BLaER1 treated with 17β-estradiol and CSF1 and Interleukin-3, amounts not matched to agents 10 nM and 100 nM (cell line): ENCODE results near the gene PALM3.
A peak's percentile ranks its signal among the peaks of the same experiment; 100 is the strongest.

ENCODE experiments used
- H3K27ac ChIP-seq, 11 experiments: shearing (Covaris generic); formaldehyde crosslinking; 2 replicates each; pipeline ENCODE4 v1.8.1; 2022
- H3K27me3 ChIP-seq, 11 experiments: shearing (Covaris generic); formaldehyde crosslinking; 2 replicates each; pipeline ENCODE4 v1.8.1; 2022
- H3K36me3 ChIP-seq, 11 experiments: shearing (Covaris generic); formaldehyde crosslinking; 2 replicates each; pipeline ENCODE4 v1.8.1; 2022
- H3K4me1 ChIP-seq, 10 experiments: shearing (Covaris generic); formaldehyde crosslinking; 2 replicates each; pipeline ENCODE4 v1.8.1; 2022
- H3K4me2 ChIP-seq, 11 experiments: shearing (Covaris generic); formaldehyde crosslinking; 2 replicates each; pipeline ENCODE4 v1.8.1; 2022
- H3K4me3 ChIP-seq, 10 experiments: shearing (Covaris generic); formaldehyde crosslinking; 2 replicates each; pipeline ENCODE4 v1.8.1; 2022
- H3K9ac ChIP-seq, 11 experiments: shearing (Covaris generic); formaldehyde crosslinking; 2 replicates each; pipeline ENCODE4 v1.8.1; 2022
- H3K9me3 ChIP-seq, 11 experiments: shearing (Covaris generic); formaldehyde crosslinking; replicated peaks in 1 of 11; 2 replicates each; pipeline ENCODE4 v1.8.1; 2022
- H4K20me1 ChIP-seq, 11 experiments: shearing (Covaris generic); formaldehyde crosslinking; 2 replicates each; pipeline ENCODE4 v1.8.1; 2022
- Cebpa-rat ChIP-seq, 11 experiments: shearing (Covaris generic); IDR thresholded peaks; 2 replicates each; pipeline ENCODE4 v1.8.1; 2022

PALM3 gene

GRCh38 chr19:14061751-14062557 is at the start of gene PALM3:
Gene PALM3, minus strand, starts transcription at chr19:14062076. Its CDS starts 96 bp downstream, at chr19:14061980.
- Histone ChIP-seq H4K20me1 (peaks cover 0 to 1% (median 0%) of the 10 kb centered on the region in 11 experiments; a peak in 2 of 22 replicates), H3K36me3 (no peaks in the 10 kb centered on the region), H3K9me3 (no peaks in the 10 kb centered on the region), H3K4me2 (peak within 1 kb of the TSS in 6 of 11 experiments; percentile 11 to 58 (median 34); a peak in 9 of 22 replicates), H3K9ac (peak within 1 kb of the TSS in 2 of 11 experiments; percentile 15 to 16; a peak in 2 of 22 replicates), H3K4me1 (peaks cover 10 to 38% (median 19%) of the 10 kb centered on the region in 10 experiments; a peak in 19 of 20 replicates), H3K4me3 (no peak within 1 kb of the TSS), H3K27ac (no peak within 1 kb of the TSS), H3K27me3 (peaks cover 23 to 50% (median 35%) of the 10 kb centered on the region in 11 experiments)
- no peak for TF ChIP-seq Cebpa-rat (IDR thresholded peaks at IDR 0.05)

GRCh38 chr19:14111486-14111885 is 49.6 kb upstream of the PALM3 start:
- H3K9me3 ChIP-seq: no peaks in the 10 kb centered on the region
- peaks cover 3 to 51% (median 25%) of the 10 kb centered on the region in 11 experiments; a peak in 20 of 22 replicates for H3K36me3 ChIP-seq
- H4K20me1 ChIP-seq: peaks cover 32 to 86% (median 64%) of the 10 kb centered on the region in 11 experiments; a peak in 20 of 22 replicates
- no peak overlapping the region for H3K4me2 ChIP-seq
- no peak overlapping the region for H3K4me3 ChIP-seq
- H3K4me1 ChIP-seq: peaks cover 42 to 59% (median 53%) of the 10 kb centered on the region in 10 experiments
- no peak for TF ChIP-seq Cebpa-rat (IDR thresholded peaks at IDR 0.05)
- H3K27me3 ChIP-seq: no peaks in the 10 kb centered on the region
- 0 out of 22 replicates have a peak overlapping the region, but pooled peaks of 1 of the 11 experiments have one; percentile 29 for H3K9ac ChIP-seq
- H3K27ac ChIP-seq: no peak overlapping the region

GRCh38 chr19:14110650-14111049 is 48.8 kb upstream of the PALM3 start:
- H3K9me3 ChIP-seq: no peaks in the 10 kb centered on the region
- H3K4me3 ChIP-seq: no peak overlapping the region
- no peak overlapping the region for H3K27ac ChIP-seq
- H3K9ac ChIP-seq: no peak overlapping the region
- peaks cover 12 to 60% (median 33%) of the 10 kb centered on the region in 11 experiments; a peak in 21 of 22 replicates for H3K36me3 ChIP-seq
- peaks cover 32 to 85% (median 64%) of the 10 kb centered on the region in 11 experiments; a peak in 20 of 22 replicates for H4K20me1 ChIP-seq
- no peak overlapping the region for H3K4me2 ChIP-seq
- no peak for TF ChIP-seq Cebpa-rat (IDR thresholded peaks at IDR 0.05)
- no peaks in the 10 kb centered on the region for H3K27me3 ChIP-seq
- H3K4me1 ChIP-seq: peaks cover 34 to 50% (median 44%) of the 10 kb centered on the region in 10 experiments

GRCh38 chr19:14107581-14108461 is 45.9 kb upstream of the PALM3 start:
- peaks cover 31 to 83% (median 57%) of the 10 kb centered on the region in 11 experiments for H3K36me3 ChIP-seq
- peak overlapping the region in 1 of 11 experiments; percentile 20; a peak in 1 of 22 replicates for H3K9ac ChIP-seq
- no peaks in the 10 kb centered on the region for H3K9me3 ChIP-seq
- H4K20me1 ChIP-seq: peaks cover 11 to 76% (median 45%) of the 10 kb centered on the region in 11 experiments; a peak in 20 of 22 replicates
- no peak for TF ChIP-seq Cebpa-rat (IDR thresholded peaks at IDR 0.05)
- H3K4me2 ChIP-seq: no peak overlapping the region
- H3K4me1 ChIP-seq: peaks cover 6 to 25% (median 16%) of the 10 kb centered on the region in 10 experiments
- H3K27ac ChIP-seq: no peak overlapping the region
- H3K27me3 ChIP-seq: no peaks in the 10 kb centered on the region
- no peak overlapping the region for H3K4me3 ChIP-seq

GRCh38 chr19:14106840-14107239 is 45.0 kb upstream of the PALM3 start:
- H3K4me2 ChIP-seq: no peak overlapping the region
- no peaks in the 10 kb centered on the region for H3K27me3 ChIP-seq
- 0 out of 22 replicates have a peak overlapping the region, but pooled peaks of 1 of the 11 experiments have one; percentile 17 for H3K9ac ChIP-seq

GRCh38 chr19:14105680-14106079 is 43.8 kb upstream of the PALM3 start:
- no peak overlapping the region for H3K27ac ChIP-seq
- no peak overlapping the region; a peak in 1 of 22 replicates for H3K9ac ChIP-seq
- H3K36me3 ChIP-seq: peaks cover 49 to 90% (median 75%) of the 10 kb centered on the region in 11 experiments
- no peak overlapping the region for H3K4me2 ChIP-seq
- H3K27me3 ChIP-seq: no peaks in the 10 kb centered on the region
- TF ChIP-seq Cebpa-rat (IDR thresholded peaks at IDR 0.05): no peak
- no peak overlapping the region for H3K4me3 ChIP-seq
- no peaks in the 10 kb centered on the region for H3K9me3 ChIP-seq
- H4K20me1 ChIP-seq: peaks cover 0 to 62% (median 26%) of the 10 kb centered on the region in 11 experiments; a peak in 19 of 22 replicates
- H3K4me1 ChIP-seq: peaks cover 0 to 13% (median 7%) of the 10 kb centered on the region in 10 experiments; a peak in 11 of 20 replicates

More at GRCh38 chr19:14106840-14107239, 45.0 kb upstream of the PALM3 start:
- Histone ChIP-seq H4K20me1 (peaks cover 5 to 74% (median 37%) of the 10 kb centered on the region in 11 experiments; a peak in 19 of 22 replicates), H3K4me1 (peaks cover 0 to 21% (median 9%) of the 10 kb centered on the region in 10 experiments; a peak in 13 of 20 replicates), H3K9me3 (no peaks in the 10 kb centered on the region), H3K27ac (no peak overlapping the region), H3K4me3 (no peak overlapping the region), H3K36me3 (peaks cover 40 to 90% (median 66%) of the 10 kb centered on the region in 11 experiments)
- no peak for TF ChIP-seq Cebpa-rat (IDR thresholded peaks at IDR 0.05)

- Histone ChIP-seq H3K4me2 (no peak overlapping the region), H3K9ac (peak overlapping the region in 3 of 11 experiments; percentile 16 to 21 (median 18); a peak in 3 of 22 replicates)
These were observed 41.4 kb upstream of the PALM3 start for GRCh38 chr19:14103310-14103709.

GRCh38 chr19:14102756-14103155 is 40.9 kb upstream of the PALM3 start:
- H3K4me1 ChIP-seq: peaks cover 0 to 11% (median 0%) of the 10 kb centered on the region in 10 experiments; a peak in 4 of 20 replicates
- H3K27me3 ChIP-seq: no peaks in the 10 kb centered on the region

More at GRCh38 chr19:14103310-14103709, 41.4 kb upstream of the PALM3 start:
- no peaks in the 10 kb centered on the region for H3K9me3 ChIP-seq
- TF ChIP-seq Cebpa-rat (IDR thresholded peaks at IDR 0.05): no peak
- H4K20me1 ChIP-seq: peaks cover 0 to 43% (median 14%) of the 10 kb centered on the region in 11 experiments; a peak in 17 of 22 replicates
- no peaks in the 10 kb centered on the region for H3K27me3 ChIP-seq
- H3K4me3 ChIP-seq: no peak overlapping the region
- H3K27ac ChIP-seq: 0 out of 22 replicates have a peak overlapping the region, but pooled peaks of 1 of the 11 experiments have one; percentile 4
- peaks cover 52 to 99% (median 94%) of the 10 kb centered on the region in 11 experiments for H3K36me3 ChIP-seq
- H3K4me1 ChIP-seq: peaks cover 0 to 11% (median 0%) of the 10 kb centered on the region in 10 experiments; a peak in 4 of 20 replicates

More at GRCh38 chr19:14102756-14103155, 40.9 kb upstream of the PALM3 start:
- H3K36me3 ChIP-seq: peaks cover 52 to 99% (median 96%) of the 10 kb centered on the region in 11 experiments
- peak overlapping the region in 8 of 11 experiments; percentile 4 to 24 (median 18); a peak in 3 of 22 replicates for H3K9ac ChIP-seq
- peaks cover 0 to 42% (median 11%) of the 10 kb centered on the region in 11 experiments; a peak in 17 of 22 replicates for H4K20me1 ChIP-seq
- H3K4me3 ChIP-seq: no peak overlapping the region
- 0 out of 22 replicates have a peak overlapping the region, but pooled peaks of 1 of the 11 experiments have one; percentile 4 for H3K27ac ChIP-seq
- H3K9me3 ChIP-seq: no peaks in the 10 kb centered on the region
- TF ChIP-seq Cebpa-rat (IDR thresholded peaks at IDR 0.05): no peak
- no peak overlapping the region for H3K4me2 ChIP-seq
